ENCODE data around the gene DRC3.

DNA sequence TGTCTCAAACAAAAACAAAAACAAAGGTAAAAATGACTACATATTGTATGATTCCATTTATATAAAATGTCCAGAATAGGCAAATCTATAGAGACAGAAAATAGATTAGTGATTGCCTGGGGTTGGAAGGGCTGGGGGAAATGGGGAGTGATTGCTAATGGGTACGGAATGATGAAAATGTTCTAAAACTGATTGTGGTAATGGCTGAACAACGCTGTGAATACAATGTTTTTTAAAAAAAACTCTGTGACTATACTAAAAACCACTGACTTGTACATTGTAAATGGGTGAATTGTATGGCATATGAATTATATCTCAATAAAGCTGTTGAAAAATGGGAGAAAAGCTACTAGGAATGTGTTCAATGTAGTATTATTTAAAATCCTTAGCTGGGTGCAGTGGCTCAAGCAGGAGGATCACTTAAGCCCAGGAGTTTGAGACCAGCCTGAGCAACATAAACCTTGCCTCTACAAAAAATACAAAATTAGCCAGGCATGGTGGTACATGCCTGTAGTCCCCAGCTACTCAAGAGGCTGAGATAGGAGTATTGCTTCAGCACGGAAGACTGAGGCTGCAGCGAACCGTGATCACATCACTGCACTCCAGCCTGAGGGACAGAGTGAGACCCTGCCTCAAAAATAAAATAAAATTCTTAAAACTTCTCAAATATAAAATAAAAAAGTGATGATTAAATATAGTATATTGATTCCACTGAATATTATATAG lies 48.4 kb upstream of the DRC3 start:
- TF ChIP-seq, protein P1, sequence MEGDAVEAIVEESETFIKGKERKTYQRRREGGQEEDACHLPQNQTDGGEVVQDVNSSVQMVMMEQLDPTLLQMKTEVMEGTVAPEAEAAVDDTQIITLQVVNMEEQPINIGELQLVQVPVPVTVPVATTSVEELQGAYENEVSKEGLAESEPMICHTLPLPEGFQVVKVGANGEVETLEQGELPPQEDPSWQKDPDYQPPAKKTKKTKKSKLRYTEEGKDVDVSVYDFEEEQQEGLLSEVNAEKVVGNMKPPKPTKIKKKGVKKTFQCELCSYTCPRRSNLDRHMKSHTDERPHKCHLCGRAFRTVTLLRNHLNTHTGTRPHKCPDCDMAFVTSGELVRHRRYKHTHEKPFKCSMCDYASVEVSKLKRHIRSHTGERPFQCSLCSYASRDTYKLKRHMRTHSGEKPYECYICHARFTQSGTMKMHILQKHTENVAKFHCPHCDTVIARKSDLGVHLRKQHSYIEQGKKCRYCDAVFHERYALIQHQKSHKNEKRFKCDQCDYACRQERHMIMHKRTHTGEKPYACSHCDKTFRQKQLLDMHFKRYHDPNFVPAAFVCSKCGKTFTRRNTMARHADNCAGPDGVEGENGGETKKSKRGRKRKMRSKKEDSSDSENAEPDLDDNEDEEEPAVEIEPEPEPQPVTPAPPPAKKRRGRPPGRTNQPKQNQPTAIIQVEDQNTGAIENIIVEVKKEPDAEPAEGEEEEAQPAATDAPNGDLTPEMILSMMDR (IDR thresholded peaks at IDR 0.05; ENCODE audit: low read depth, low read length, missing input control) = no peak
- TF ChIP-seq, protein P2, sequence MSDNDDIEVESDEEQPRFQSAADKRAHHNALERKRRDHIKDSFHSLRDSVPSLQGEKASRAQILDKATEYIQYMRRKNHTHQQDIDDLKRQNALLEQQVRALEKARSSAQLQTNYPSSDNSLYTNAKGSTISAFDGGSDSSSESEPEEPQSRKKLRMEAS (IDR thresholded peaks at IDR 0.05) = no peak
- TF ChIP-seq HNF4A (conservative IDR thresholded peaks at IDR 0.05) (no peak), FOXA1 (IDR thresholded peaks at IDR 0.05) (no peak), REST (IDR thresholded peaks at IDR 0.05) (no peak), SP1 (IDR thresholded peaks at IDR 0.05) (no peak), HNF4G (IDR thresholded peaks at IDR 0.05) (no peak), YY1 (IDR thresholded peaks at IDR 0.05) (no peak), TAF1 (conservative IDR thresholded peaks at IDR 0.05) (no peak), JUND (IDR thresholded peaks at IDR 0.05) (no peak), NR2F2 (IDR thresholded peaks at IDR 0.05) (no peak), RAD21 (IDR thresholded peaks at IDR 0.05) (no peak), GABPA (IDR thresholded peaks at IDR 0.05 in 1 of 2, conservative IDR thresholded peaks at IDR 0.05 in 1 of 2) (no peak)
